HFF-Myc (cell line): Measurements from ENCODE around the gene MEF2D.

Experiments used
- DNase-seq: peaks from one replicate; pipeline ENCODE4 v3.0.0-alpha.2; 2011; ENCODE audit warnings: low read depth; ENCODE audit errors: extremely low read depth
- H3K4me3 ChIP-seq: replicated peaks from 2 replicates; pipeline ENCODE4 v1.5.1; 2011; ENCODE audit warnings: low read depth, mild to moderate bottlenecking, control low read depth, low read length
- CTCF ChIP-seq: IDR thresholded peaks from 2 replicates; pipeline ENCODE4 v1.5.1; 2012; ENCODE audit warnings: mild to moderate bottlenecking, low read depth, low read length, control low read depth; ENCODE audit errors: missing control alignments

The MEF2D gene

GRCh38 chr1:156431769-156432668 lies 68.6 kb downstream of the MEF2D start:
- DNase-seq, result no peak

DNA sequence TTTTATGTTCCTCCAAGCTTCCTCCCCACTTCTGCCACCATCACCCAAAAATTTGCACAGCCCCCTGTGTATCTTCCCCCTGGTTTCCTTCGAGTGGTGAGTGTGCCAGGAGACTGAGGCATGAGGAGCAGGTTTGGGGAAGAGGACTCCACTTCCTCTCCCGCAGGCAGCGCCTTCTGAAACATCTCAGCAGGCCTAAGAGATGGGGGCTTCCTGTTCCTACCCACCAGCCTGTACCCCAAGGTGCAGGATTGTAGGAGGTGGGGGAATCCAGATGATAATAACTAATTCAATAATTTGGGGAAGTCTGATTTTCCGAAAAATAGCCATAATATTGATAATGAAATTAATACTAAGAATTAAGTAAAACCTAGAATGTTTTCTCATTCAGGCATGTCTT lies 69.2 kb downstream of the MEF2D start:
- no peak for DNase-seq
- H3K4me3 ChIP-seq, result no peak overlapping the region
- no peak for TF ChIP-seq CTCF

More at GRCh38 chr1:156431769-156432668, 68.6 kb downstream of the MEF2D start:
- H3K4me3 ChIP-seq, result no peak overlapping the region
- no peak for TF ChIP-seq CTCF

GRCh38 chr1:156430866-156431265 lies 69.7 kb downstream of the MEF2D start:
- no peak for DNase-seq
- no peak for TF ChIP-seq CTCF
- H3K4me3 ChIP-seq, result no peak overlapping the region

DNA sequence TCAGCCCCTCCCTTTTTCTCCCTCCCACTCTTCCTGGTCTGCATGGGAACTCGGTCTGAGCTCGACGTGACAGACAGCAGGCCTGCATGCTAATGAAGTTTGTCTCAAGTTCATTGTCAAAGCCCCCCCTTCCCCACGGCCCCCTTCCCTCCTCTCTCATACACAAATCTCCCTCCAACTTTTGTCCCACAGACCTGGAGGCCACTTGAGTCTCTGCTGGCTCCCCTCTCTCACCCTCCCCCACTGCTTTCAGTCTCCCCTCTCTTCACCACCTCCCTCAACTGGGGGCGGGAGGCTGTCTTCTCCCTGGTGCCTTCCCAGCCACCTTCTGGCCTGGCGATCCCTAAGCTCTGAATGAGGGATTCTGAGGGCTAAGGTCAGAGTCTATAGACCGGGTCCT lies 70.3 kb downstream of the MEF2D start:
- DNase-seq, result no peak
- no peak for TF ChIP-seq CTCF
- H3K4me3 ChIP-seq, result no peak overlapping the region

DNA sequence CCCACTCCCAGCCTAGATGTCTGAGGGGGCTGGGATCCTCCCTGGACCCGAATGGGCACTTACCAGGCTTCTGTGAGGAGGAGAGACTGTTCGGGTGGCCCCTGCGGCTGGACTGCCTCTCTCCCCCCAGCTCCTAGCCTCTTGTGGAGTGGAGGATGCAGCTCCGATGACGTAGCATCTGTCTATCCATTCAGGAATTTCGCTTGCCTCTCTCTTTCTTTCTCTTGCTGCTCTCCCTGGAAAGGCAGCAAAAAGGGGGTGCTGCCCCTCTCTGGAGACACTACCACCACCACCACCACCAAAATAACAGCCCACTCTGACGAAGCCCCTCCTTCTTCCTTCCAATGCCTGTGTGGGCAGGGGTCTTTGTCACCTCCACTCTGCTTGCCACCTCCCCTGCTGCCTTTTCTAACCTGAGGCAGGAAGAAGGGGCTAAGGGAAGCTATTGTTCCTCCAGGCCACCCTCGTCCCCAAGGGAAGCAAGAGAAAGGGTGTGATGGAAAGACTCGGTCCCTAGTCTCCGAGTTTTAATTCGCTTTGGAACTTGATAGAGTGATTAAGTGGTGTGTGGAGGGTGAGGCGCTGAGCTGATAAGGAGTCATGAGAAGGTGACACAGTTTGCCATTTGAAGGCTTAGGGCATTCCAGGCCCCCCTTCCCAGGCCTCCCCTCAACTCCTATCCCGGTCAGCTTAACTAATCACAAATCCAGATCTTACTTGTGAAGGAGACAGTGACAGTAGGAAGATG lies 71.1 kb downstream of the MEF2D start:
- no peak overlapping the region for H3K4me3 ChIP-seq
- no peak for TF ChIP-seq CTCF
- no peak for DNase-seq

DNA sequence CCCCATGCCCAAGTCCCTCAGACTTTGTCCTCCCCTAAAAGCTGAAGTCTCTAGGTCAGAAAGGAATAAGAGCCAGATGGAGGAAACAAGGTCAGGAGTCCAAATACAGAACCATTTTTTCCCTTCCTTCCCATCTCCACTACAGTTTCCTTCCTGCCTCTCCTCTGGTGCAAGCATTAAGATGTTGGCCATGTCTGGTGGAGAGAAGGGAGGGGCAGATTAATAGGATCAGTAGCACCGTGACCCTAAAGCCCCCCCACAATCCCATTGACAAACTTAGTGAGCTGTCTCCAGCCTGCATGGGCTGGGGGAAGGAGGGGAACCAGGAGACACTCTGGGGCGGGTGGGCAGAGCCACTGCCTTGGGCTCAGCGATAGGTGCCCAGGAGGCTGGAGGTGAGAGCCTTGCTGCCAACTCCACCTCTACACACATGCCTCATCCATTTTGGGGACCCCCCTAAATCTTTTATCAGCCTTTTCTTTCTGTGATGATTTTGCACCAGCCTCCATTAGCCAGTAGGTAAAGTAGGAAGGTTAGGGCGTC lies 71.8 kb downstream of the MEF2D start:
- no peak for TF ChIP-seq CTCF
- H3K4me3 ChIP-seq, result no peak overlapping the region
- no peak for DNase-seq
